ENCODE measurements around the gene GH1.
A peak's percentile ranks its signal among the peaks of the same experiment; 100 is the strongest.
"Not testable (repeated sequence)": the region's sequence is repeated elsewhere in the genome, so short reads cannot be mapped to it uniquely, and the experiment has no call there.

The GH1 gene

GRCh38 chr17:63880706-63881105 is 37.9 kb downstream of the GH1 start:
- no peaks in the 10 kb centered on the region for H3K36me3 ChIP-seq (ENCODE audit: insufficient read depth, low read length)
- no peak overlapping the region for H2AFZ ChIP-seq (ENCODE audit: low read depth, low read length)
- H3K9ac ChIP-seq (ENCODE audit: low read depth, low read length) = no peak overlapping the region
- H3K4me1 ChIP-seq (ENCODE audit: insufficient read depth, low read length) = no peaks in the 10 kb centered on the region
- H3K4me3 ChIP-seq (ENCODE audit: low read depth in 1 of 2, low read length in 2 of 2) = no peak overlapping the region
- H3K79me2 ChIP-seq (ENCODE audit: insufficient read depth, low read length) = no peaks in the 10 kb centered on the region
- no peak for TF ChIP-seq CTCF (IDR thresholded peaks at IDR 0.05; ENCODE audit: borderline replicate concordance, extremely low read depth, low read length, poor library complexity, severe bottlenecking)
- DNase-seq (no peak), ATAC-seq (ENCODE audit: insufficient read depth, low read depth) (no peak)
- no peak overlapping the region for H3K27ac ChIP-seq (ENCODE audit: low read length)
- no peaks in the 10 kb centered on the region for H4K20me1 ChIP-seq (ENCODE audit: insufficient read depth, low read length)
- H3K27me3 ChIP-seq (ENCODE audit: insufficient read depth, low read length, poor library complexity) = no peaks in the 10 kb centered on the region
- H3K4me2 ChIP-seq (ENCODE audit: insufficient read depth, low read length) = no peak overlapping the region
- no peaks in the 10 kb centered on the region for H3K9me3 ChIP-seq (ENCODE audit: insufficient read depth, low read length, severe bottlenecking)

- H3K27me3 ChIP-seq (ENCODE audit: insufficient read depth, low read length, poor library complexity); H2AFZ ChIP-seq (ENCODE audit: low read depth, low read length); H3K79me2 ChIP-seq (ENCODE audit: insufficient read depth, low read length); H3K36me3 ChIP-seq (ENCODE audit: insufficient read depth, low read length); H3K27ac ChIP-seq (ENCODE audit: low read length); DNase-seq; H3K9ac ChIP-seq (ENCODE audit: low read depth, low read length); H3K4me2 ChIP-seq (ENCODE audit: insufficient read depth, low read length); H3K4me1 ChIP-seq (ENCODE audit: insufficient read depth, low read length); H4K20me1 ChIP-seq (ENCODE audit: insufficient read depth, low read length); H3K4me3 ChIP-seq (ENCODE audit: low read depth in 1 of 2, low read length in 2 of 2); H3K9me3 ChIP-seq (ENCODE audit: insufficient read depth, low read length, severe bottlenecking); ATAC-seq (ENCODE audit: insufficient read depth, low read depth): not testable (repeated sequence)
These were observed 40.2 kb downstream of the GH1 start for GRCh38 chr17:63878413-63878812.

- H3K4me2 ChIP-seq (ENCODE audit: insufficient read depth, low read length); H3K27ac ChIP-seq (ENCODE audit: low read length); H3K4me3 ChIP-seq (ENCODE audit: low read depth in 1 of 2, low read length in 2 of 2): not testable (repeated sequence)
These were observed 43.9 kb downstream of the GH1 start for GRCh38 chr17:63874693-63875092.

DNA sequence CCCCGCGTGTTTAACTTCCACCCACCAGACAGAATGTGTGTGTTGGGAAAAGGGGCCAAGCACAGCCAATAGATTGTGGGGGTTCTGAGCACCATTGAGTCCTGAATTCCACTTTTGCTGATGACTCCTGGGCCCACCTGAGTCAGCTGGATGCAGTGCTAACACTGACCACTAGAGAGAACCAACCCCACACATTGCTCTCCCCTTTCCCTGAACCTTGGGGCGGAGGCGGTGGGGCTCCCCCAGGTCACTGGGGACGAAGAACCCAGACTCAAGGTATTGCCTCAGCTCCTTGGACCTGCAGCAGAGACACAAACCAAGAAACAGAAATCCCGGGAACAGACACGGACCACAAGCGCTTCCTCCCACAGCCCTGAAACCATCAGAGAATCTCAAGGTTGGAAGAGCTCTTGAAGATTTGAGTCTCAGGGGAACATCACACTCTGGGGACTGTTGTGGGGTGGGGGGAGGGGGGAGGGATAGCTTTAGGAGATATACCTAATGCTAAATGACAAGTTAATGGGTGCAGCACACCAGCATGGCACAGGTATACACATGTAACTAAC is 44.5 kb downstream of the GH1 start:
- H3K4me1 ChIP-seq (ENCODE audit: insufficient read depth, low read length); H3K27ac ChIP-seq (ENCODE audit: low read length); H3K4me2 ChIP-seq (ENCODE audit: insufficient read depth, low read length); H3K79me2 ChIP-seq (ENCODE audit: insufficient read depth, low read length); DNase-seq; H2AFZ ChIP-seq (ENCODE audit: low read depth, low read length); H3K9me3 ChIP-seq (ENCODE audit: insufficient read depth, low read length, severe bottlenecking); H3K9ac ChIP-seq (ENCODE audit: low read depth, low read length); H3K27me3 ChIP-seq (ENCODE audit: insufficient read depth, low read length, poor library complexity); H3K4me3 ChIP-seq (ENCODE audit: low read depth in 1 of 2, low read length in 2 of 2); H4K20me1 ChIP-seq (ENCODE audit: insufficient read depth, low read length); H3K36me3 ChIP-seq (ENCODE audit: insufficient read depth, low read length): not testable (repeated sequence)
- ATAC-seq (ENCODE audit: insufficient read depth, low read depth) = peak; percentile 45; the same call in 1 of the 3 replicates

More at GRCh38 chr17:63874693-63875092, 43.9 kb downstream of the GH1 start:
- not testable (repeated sequence) for H3K27me3 ChIP-seq (ENCODE audit: insufficient read depth, low read length, poor library complexity); H4K20me1 ChIP-seq (ENCODE audit: insufficient read depth, low read length); H3K36me3 ChIP-seq (ENCODE audit: insufficient read depth, low read length); ATAC-seq (ENCODE audit: insufficient read depth, low read depth); H3K4me1 ChIP-seq (ENCODE audit: insufficient read depth, low read length); H3K79me2 ChIP-seq (ENCODE audit: insufficient read depth, low read length); H2AFZ ChIP-seq (ENCODE audit: low read depth, low read length); H3K9ac ChIP-seq (ENCODE audit: low read depth, low read length); H3K9me3 ChIP-seq (ENCODE audit: insufficient read depth, low read length, severe bottlenecking); DNase-seq

GRCh38 chr17:63873577-63873976 is 45.1 kb downstream of the GH1 start, which contains the start of gene CSH2:
CSH2 (minus strand) TSS chr17:63873677; CDS start chr17:63873614, 63 bp downstream.
- not testable (repeated sequence) for H3K27ac ChIP-seq (ENCODE audit: low read length); H3K9ac ChIP-seq (ENCODE audit: low read depth, low read length); H3K36me3 ChIP-seq (ENCODE audit: insufficient read depth, low read length); ATAC-seq (ENCODE audit: insufficient read depth, low read depth); H3K9me3 ChIP-seq (ENCODE audit: insufficient read depth, low read length, severe bottlenecking); DNase-seq; H3K4me1 ChIP-seq (ENCODE audit: insufficient read depth, low read length); H3K79me2 ChIP-seq (ENCODE audit: insufficient read depth, low read length); H4K20me1 ChIP-seq (ENCODE audit: insufficient read depth, low read length); H2AFZ ChIP-seq (ENCODE audit: low read depth, low read length); H3K4me3 ChIP-seq (ENCODE audit: low read depth in 1 of 2, low read length in 2 of 2); H3K4me2 ChIP-seq (ENCODE audit: insufficient read depth, low read length); H3K27me3 ChIP-seq (ENCODE audit: insufficient read depth, low read length, poor library complexity)

- not testable (repeated sequence) for H2AFZ ChIP-seq (ENCODE audit: low read depth, low read length); H3K27me3 ChIP-seq (ENCODE audit: insufficient read depth, low read length, poor library complexity); H3K4me1 ChIP-seq (ENCODE audit: insufficient read depth, low read length); H3K36me3 ChIP-seq (ENCODE audit: insufficient read depth, low read length); ATAC-seq (ENCODE audit: insufficient read depth, low read depth); H4K20me1 ChIP-seq (ENCODE audit: insufficient read depth, low read length); DNase-seq; H3K9ac ChIP-seq (ENCODE audit: low read depth, low read length); H3K27ac ChIP-seq (ENCODE audit: low read length); H3K4me2 ChIP-seq (ENCODE audit: insufficient read depth, low read length); H3K4me3 ChIP-seq (ENCODE audit: low read depth in 1 of 2, low read length in 2 of 2); H3K9me3 ChIP-seq (ENCODE audit: insufficient read depth, low read length, severe bottlenecking); H3K79me2 ChIP-seq (ENCODE audit: insufficient read depth, low read length)
These were observed 46.8 kb downstream of the GH1 start for GRCh38 chr17:63871646-63872365.

GRCh38 chr17:63870292-63870665 is 48.4 kb downstream of the GH1 start:
- not testable (repeated sequence) for H3K79me2 ChIP-seq (ENCODE audit: insufficient read depth, low read length); DNase-seq; ATAC-seq (ENCODE audit: insufficient read depth, low read depth); H3K9me3 ChIP-seq (ENCODE audit: insufficient read depth, low read length, severe bottlenecking); H4K20me1 ChIP-seq (ENCODE audit: insufficient read depth, low read length); H3K36me3 ChIP-seq (ENCODE audit: insufficient read depth, low read length); H3K4me2 ChIP-seq (ENCODE audit: insufficient read depth, low read length); H3K4me3 ChIP-seq (ENCODE audit: low read depth in 1 of 2, low read length in 2 of 2); H3K27ac ChIP-seq (ENCODE audit: low read length); H3K4me1 ChIP-seq (ENCODE audit: insufficient read depth, low read length); H2AFZ ChIP-seq (ENCODE audit: low read depth, low read length); H3K27me3 ChIP-seq (ENCODE audit: insufficient read depth, low read length, poor library complexity); H3K9ac ChIP-seq (ENCODE audit: low read depth, low read length)
